Ishikawa (cell line): ENCODE measurements around the gene COL25A1.

Experiments
- EGR1 ChIP-seq: IDR thresholded peaks from 2 replicates; pipeline ENCODE4 v1.6.1; 2012
- TF ChIP-seq, protein P1 (sequence below): IDR thresholded peaks from 2 replicates; pipeline ENCODE4 v1.6.1; 2012

DNA sequence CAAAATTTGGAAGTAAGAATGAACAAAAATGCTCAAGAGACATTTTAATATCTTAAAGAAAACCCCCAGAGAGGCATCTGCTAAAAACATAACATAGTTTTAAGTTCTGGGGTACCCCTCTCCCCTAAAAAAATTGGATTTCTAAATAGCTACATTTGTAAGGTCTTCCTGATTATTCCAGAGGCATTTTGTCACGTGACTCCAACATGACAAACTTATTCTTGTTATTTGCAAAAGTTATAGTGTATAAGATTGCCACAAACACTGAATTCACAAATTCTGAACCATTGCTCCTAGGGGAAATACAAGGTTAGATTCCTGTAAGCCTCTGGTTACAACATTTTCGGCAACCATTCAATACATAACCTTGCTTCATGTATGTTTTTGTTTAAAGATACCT lies 73.4 kb downstream of the COL25A1 start:
- no peak for TF ChIP-seq EGR1
- TF ChIP-seq, protein P1, sequence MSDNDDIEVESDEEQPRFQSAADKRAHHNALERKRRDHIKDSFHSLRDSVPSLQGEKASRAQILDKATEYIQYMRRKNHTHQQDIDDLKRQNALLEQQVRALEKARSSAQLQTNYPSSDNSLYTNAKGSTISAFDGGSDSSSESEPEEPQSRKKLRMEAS = no peak
